LNCAP (cell line): ENCODE results near the gene YY1.

Experiments
- TF ChIP-seq, protein P1 (sequence below): fragments of 450-650 bp; IDR thresholded peaks from 2 replicates; pipeline ENCODE4 v1.5.1; 2017; ENCODE audit warnings: mild to moderate bottlenecking

Gene YY1

DNA sequence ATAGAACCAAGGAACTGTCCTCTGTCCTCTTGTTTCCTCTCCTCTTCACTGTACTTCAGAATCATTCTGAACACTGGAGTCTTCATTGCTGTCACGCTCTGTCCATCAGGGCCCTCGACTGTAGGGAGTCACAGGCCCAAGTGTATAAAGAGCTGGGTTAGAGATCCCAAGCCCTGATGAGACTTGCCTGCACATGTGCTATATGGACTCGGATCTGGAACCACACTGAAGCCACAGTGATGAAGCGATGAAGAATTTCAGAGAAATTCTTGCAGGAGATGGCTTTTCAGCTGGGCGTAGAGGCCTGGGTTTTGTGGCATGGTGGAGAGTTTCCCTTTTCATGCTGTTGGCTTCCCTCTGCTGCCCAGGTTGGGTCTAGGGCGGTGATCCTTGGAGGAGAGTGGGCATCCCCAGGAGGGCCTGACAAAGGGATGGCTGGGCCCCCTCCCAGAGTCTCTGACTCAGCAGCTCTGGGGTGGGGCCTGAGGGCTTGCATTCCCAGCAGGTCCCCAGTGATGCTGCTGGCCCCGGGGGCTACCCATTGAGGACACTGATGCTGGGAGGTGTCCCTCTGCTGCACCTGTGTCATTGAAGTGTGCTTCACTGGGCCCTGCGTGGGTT is 39.6 kb upstream of the YY1 start:
- TF ChIP-seq, protein P1, sequence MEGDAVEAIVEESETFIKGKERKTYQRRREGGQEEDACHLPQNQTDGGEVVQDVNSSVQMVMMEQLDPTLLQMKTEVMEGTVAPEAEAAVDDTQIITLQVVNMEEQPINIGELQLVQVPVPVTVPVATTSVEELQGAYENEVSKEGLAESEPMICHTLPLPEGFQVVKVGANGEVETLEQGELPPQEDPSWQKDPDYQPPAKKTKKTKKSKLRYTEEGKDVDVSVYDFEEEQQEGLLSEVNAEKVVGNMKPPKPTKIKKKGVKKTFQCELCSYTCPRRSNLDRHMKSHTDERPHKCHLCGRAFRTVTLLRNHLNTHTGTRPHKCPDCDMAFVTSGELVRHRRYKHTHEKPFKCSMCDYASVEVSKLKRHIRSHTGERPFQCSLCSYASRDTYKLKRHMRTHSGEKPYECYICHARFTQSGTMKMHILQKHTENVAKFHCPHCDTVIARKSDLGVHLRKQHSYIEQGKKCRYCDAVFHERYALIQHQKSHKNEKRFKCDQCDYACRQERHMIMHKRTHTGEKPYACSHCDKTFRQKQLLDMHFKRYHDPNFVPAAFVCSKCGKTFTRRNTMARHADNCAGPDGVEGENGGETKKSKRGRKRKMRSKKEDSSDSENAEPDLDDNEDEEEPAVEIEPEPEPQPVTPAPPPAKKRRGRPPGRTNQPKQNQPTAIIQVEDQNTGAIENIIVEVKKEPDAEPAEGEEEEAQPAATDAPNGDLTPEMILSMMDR, result no peak

DNA sequence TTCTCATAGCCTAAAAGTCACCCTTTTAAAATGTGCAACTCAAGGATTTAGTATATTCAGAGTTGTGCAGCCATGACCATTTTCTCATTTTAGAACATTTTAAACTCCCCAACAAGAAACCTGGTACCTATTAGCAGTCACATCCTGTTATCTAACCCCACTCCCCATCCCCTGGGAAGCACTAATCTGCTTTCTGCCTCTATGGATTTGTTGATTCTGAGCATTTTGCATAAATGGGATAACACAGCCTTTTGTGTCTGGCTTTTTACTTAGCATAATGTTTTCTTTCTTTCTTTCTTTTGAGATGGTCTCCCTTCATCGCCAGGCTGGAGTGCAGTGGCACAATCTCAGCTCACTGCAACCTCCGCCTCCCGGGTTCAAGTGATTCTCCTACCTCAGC is 38.6 kb upstream of the YY1 start:
- TF ChIP-seq, protein P1, result no peak

DNA sequence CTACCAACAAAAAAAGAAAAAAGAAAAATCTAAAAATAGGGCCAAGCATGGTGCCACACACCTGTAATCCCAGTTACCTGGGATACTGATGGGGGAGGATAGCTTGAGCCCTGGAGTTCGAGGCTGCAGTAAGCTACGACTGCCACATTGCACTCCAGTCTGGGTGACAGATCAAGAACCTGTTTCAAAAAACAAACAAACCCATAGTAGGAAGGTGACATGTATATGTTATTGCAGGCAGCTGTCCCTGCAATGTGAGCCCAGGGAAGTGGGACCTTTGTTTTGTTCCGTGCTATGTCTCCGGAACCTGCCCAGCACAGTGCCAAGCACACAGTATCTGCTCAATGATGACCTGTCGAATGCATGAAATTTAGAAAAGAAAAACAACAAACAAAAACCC is 37.2 kb upstream of the YY1 start:
- TF ChIP-seq, protein P1, result no peak

DNA sequence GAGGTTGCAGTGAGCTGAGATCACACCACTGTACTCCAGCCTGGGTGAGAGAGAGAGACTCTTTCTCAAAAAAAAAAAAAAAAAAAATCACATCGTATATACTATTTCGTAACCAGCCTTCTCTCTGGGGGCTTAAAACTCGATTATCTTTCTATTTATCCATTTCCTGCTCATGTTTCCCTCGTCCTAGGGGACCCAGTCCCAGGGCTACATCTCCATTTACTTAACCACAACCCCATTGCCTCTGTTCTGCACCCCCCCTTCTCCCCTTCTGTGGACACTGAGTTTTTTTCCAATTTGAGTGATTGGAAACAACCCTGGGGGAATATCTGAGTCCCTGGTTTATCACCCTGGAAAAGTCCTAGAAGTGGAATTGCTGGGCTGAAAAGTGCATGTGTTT is 36.2 kb upstream of the YY1 start:
- TF ChIP-seq, protein P1, result no peak

DNA sequence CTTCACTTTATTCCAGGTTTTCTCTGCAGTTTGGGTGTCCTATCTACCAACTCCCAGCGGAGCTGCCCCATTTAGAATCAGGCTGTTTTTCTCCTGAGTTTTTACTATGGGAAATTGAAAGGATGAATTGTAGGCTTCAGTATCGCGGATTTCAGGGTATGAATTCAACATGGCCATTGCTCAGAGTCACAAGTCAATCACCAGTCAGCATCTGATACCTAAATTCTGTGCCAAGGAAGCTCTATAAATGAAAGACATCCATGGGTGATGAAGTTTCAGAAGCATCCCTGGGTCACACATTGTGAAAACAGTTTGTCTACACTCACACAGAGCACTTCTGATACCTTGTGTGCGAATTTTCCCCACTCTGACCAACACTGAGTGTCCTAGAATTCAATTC is 35.8 kb upstream of the YY1 start:
- TF ChIP-seq, protein P1, result no peak

DNA sequence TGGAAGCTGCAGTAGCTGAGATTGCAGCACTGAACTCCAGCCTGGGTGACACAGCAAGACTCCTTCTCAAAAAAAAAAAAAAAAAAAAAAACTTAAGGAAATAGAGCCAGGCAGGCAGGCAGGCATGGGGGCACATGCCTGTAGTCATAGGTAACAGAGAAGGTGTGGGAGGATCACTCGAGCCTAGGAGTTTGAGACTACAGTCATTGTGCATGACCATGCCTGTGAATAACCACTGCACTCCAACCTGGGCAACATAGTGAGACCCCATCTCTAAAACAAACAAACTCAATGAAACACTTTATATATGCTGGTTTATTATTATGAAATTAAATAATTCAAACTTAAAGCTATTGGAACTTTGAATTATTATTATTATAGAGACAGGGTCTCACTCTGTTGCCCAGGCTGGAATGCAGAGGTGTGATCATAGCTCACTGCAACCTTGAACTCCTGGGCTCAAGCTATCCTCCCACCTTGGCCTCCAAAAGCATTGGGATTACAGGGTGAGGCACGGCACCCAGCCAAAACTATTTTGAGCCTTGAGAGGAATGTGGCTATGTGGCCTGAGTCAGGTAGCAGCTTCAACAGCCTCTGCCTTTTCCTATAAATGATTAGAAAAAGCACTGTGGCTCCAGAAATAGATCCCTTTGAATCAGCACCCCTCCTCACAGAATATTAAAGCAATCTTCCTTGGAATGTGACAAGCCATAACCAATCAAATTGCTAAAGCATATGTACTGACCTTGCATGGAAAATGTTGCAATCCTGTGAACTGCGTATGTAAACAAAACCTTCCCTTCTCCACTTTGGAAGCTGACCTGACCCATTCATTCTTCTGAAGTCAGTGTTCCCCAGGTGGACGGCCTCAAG is 34.7 kb upstream of the YY1 start:
- TF ChIP-seq, protein P1, result no peak

DNA sequence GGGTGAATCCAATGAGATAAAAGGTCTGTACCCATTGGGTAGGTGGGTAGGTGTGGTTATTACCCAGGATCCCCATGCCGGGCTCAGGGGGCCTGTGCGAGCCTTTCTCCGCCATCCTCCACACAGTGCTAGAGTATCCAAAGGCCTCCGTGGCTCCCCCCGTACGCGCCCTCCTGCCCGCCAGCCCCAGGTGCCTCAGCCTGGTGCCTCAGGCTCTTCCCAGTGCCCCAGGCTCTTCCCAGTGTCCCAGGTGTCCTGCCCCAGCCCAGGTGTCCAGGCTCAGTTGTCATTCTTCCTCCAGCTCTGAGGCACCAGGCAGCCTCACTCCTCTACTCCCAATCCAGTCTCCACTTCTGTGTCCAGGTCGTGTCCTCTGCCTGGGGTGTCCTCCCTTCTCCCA is 27.6 kb upstream of the YY1 start:
- TF ChIP-seq, protein P1, result no peak
